ENCODE results near the gene TSPAN4.

- TF ChIP-seq POLR2A (IDR thresholded peaks at IDR 0.05) (no peak), CTCF (IDR thresholded peaks at IDR 0.05 in 4 of 5, conservative IDR thresholded peaks at IDR 0.05 in 1 of 5) (no peak)
Measured at GRCh38 chr11:901452-902061, 58.9 kb downstream of the TSPAN4 start.

Data from gastrocnemius medialis (tissue), 4 donors.